NCI-H345 (cell line): ENCODE results near the gene CLNK.
A peak's percentile ranks its signal among the peaks of the same experiment; 100 is the strongest.

ENCODE experiments used
- DNase-seq: peaks from one replicate; lab custom pipeline; 2025; lab: John Stamatoyannopoulos, UW

CLNK gene

DNA sequence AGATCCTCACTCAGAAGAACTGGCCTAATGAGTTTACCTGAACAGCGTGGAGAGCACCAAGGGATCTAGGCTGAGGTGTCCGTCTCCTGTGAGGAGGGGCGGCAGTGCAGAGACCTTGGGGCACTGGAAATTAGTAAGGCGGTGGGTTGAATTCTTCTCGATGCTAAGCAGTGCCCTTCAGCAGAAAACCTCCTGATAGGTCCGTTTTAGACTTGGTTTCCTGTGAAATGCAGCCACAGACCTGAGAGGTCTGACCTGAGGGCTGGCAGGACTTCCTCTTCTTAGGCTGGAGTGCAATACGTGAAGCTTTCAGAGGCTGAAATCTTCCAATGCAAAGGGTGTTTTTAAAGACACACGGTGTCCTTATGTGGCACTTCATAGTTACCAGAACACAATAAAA is at the start of gene CLNK:
TSS of gene CLNK (minus strand) at position 138 of the 400 bp plus-strand sequence. CDS start 16,899 bp downstream, outside the sequence.
- DNase-seq, result no peak

DNA sequence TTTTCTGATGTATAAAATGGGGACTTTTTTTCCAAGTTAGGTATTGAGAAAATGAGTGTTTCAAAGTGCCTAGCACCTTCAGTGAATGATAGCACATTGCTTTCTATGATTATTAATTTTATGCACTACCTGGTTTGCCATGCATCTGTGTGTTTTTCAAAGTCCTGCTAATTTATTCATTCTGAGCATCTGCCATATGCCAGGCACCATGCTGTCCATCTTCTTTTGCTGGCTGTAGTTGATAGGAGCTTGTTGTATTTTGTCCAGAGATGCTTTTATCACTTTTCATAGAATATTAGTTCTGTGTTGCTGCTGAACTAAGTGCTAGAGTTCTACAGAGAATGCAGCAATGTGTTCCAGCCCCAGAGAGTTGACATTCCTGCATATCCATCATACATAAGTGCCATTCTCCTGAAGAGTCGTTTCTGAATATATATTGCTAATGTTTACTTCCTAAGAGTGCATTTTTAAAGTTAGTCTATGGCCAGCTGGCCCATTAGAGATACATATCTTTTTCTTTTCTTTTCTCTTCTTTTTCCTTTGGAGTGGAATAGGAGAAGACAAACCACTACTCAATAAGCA is 49.0 kb upstream of the CLNK start:
- DNase-seq, result no peak

- no peak for DNase-seq
Measured at GRCh38 chr4:10732914-10733415, 48.4 kb upstream of the CLNK start.

GRCh38 chr4:10732235-10732913 is 47.8 kb upstream of the CLNK start:
- no peak for DNase-seq

DNA sequence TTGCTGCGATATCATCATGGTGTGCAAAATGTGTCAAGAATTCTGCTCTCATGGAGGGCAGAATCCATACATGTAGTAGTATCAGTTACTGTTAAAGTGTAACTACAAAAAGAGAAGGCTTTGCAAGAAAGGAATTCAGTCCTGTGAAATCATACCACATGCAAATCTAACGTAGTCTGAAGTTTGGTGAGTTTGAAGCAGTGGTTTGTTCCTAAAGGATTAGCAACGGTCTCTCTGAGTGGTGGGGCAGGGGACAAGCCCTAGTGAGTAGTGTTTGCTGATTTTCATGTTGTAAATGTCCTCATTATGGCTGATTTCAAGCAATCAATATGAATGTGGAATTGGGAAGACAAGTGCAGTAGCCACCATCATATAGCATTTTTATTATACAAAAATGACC is 47.1 kb upstream of the CLNK start:
- DNase-seq, result no peak

- no peak for DNase-seq
Measured at GRCh38 chr4:10731162-10731561, 46.6 kb upstream of the CLNK start.

GRCh38 chr4:10730590-10730989 is 46.0 kb upstream of the CLNK start:
- DNase-seq, result no peak

GRCh38 chr4:10730019-10730418 is 45.5 kb upstream of the CLNK start:
- no peak for DNase-seq

- DNase-seq, result no peak
Measured at GRCh38 chr4:10729366-10729765, 44.8 kb upstream of the CLNK start.

GRCh38 chr4:10728016-10728415 is 43.4 kb upstream of the CLNK start:
- DNase-seq, result no peak

- no peak for DNase-seq
Measured at GRCh38 chr4:10727140-10727880, 42.7 kb upstream of the CLNK start.

DNA sequence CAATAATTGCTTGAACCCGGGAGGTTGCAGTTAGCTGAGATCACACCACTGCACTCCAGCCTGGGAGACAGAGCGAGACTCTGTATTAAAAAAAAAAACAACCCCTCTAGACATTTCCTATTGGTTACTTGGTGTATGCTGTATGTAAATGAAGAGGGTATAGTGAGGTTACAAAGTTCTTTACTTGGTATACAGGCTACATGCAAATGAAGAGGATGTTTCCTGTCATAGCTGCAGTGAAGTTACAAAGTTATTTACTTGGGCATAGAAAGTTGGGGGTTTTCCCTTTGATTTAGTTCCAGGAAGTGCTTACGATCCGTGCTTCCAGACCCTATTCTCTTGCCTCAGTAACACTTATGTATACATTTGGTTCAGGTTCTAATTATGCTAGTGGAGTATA is 38.4 kb upstream of the CLNK start:
- no peak for DNase-seq

DNA sequence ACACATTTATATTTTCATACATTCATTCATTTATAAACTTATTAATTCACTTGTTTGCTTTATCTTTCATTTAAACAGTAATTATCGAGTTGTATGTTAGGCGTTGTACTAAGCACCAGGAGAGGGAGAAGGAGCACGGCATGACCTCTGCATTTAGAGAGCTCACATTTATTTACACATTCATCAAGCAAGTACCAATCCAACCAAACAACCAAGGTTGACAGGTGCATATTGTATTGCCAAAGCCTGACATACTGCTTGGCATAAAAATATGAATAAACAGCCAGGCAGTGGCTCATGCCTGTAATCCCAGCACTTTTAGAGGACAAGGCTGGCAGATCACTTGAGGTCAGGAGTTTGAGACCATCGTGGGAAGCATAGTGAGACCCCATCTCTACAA is 37.0 kb upstream of the CLNK start:
- DNase-seq, result peak; percentile 41

GRCh38 chr4:10716163-10716562 is 31.6 kb upstream of the CLNK start:
- DNase-seq, result no peak

GRCh38 chr4:10715696-10716095 is 31.1 kb upstream of the CLNK start:
- DNase-seq, result no peak

GRCh38 chr4:10715135-10715534 is 30.6 kb upstream of the CLNK start:
- no peak for DNase-seq

GRCh38 chr4:10713591-10713990 is 29.0 kb upstream of the CLNK start:
- no peak for DNase-seq

DNA sequence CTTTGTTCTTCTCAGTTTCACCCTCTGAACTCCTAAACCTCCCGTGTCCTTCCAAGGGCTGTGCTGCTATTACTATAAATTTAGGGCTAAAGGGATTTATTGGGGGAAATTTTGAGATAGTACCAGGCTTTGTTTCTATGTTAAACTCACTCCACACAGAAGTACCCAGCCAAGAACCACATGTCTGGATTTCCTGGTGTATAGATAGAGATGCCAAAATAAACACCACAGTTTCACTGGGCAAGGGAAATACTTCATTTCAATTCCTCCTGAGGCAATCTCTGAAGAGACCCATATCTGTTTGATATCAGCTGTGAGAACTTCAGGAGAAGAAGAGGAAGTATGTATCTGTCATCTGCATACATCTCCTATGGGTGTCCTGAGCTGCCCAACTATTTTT is 21.7 kb upstream of the CLNK start:
- no peak for DNase-seq

DNA sequence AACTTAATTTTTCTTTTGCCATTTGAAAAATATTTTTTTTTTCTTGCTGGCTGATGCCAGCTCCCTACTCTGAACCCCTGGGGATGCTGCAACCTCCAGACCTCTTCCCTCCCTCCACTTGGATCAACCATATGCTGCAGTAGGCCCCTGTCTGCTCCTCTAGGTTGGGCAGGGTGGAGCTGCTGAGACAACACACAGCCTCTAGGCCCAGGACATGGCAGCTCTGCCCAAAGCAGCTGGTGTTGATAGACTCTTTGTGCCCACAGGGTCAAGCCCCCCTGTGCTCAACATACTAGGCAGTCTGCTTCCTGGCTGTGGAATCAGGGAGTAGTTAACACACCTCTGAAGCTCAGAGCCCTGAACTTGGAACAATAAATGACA is 19.9 kb upstream of the CLNK start:
- DNase-seq, result no peak

GRCh38 chr4:10703766-10704429 is 19.3 kb upstream of the CLNK start:
- DNase-seq, result no peak

DNA sequence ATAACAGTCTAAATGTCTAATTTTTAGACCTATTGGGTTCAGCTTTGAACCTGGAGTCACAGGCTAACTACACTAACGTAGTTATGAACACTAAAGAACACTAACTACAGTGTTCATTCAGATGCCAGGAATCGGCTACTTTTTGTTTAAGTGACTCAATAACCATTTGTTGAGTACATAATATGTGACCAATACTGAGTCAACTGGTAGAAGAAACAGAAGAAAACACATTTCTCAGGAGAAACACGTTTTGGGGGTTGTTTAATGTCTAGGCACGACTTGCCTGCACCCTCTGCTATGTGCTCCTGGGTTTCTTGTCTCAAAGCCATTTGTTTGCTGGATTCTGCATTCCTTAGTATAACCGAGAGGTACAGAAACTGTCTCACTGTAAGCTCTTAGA is 18.6 kb upstream of the CLNK start:
- no peak for DNase-seq

- DNase-seq, result no peak
Measured at GRCh38 chr4:10701702-10702460, 17.3 kb upstream of the CLNK start.
